Mesothelial cell of epicardium (in vitro differentiated cells): ENCODE measurements around the gene TMEM144. TPM values are rescaled to one million over a fixed set of nuclear protein-coding genes. Genes with fewer than 3 reads are reported as not detected.
"Not testable (repeated sequence)": the region's sequence is repeated elsewhere in the genome, so short reads cannot be mapped to it uniquely, and the experiment has no call there.

ENCODE experiments used
- DNase-seq, 2 experiments: peaks; one replicate each; pipeline ENCODE4 v3.0.0; 2021; ENCODE audit warnings: low spot score in 2 of 2; ENCODE audit not compliant: unreplicated experiment in 2 of 2
- H3K27ac Mint-ChIP-seq: 2 replicates; pipeline ENCODE4 v1.8.0; 2021; ENCODE audit warnings: mixed read lengths
- H3K27me3 Mint-ChIP-seq: 2 replicates; pipeline ENCODE4 v1.8.0; 2021; ENCODE audit warnings: low read depth, mixed read lengths
- H3K36me3 Mint-ChIP-seq: 2 replicates; pipeline ENCODE4 v1.8.0; 2021; ENCODE audit warnings: mixed read lengths
- H3K4me1 Mint-ChIP-seq: 2 replicates; pipeline ENCODE4 v1.8.0; 2021; ENCODE audit warnings: mixed read lengths
- H3K4me3 Mint-ChIP-seq: 2 replicates; pipeline ENCODE4 v1.8.0; 2021; ENCODE audit warnings: mild to moderate bottlenecking, moderate library complexity, mixed read lengths
- H3K9me3 Mint-ChIP-seq: 2 replicates; pipeline ENCODE4 v1.8.0; 2021; ENCODE audit warnings: mixed read lengths
- CTCF ChIP-seq: fragments of 200-600 bp; sonication (generic); IDR thresholded peaks from one replicate; pipeline ENCODE4 v1.5.0; 2021; ENCODE audit warnings: antibody characterized with exemption; ENCODE audit not compliant: unreplicated experiment
- total RNA-seq: library from RNA; stranded (reverse); gene quantifications from 3 replicates; pipeline ENCODE4 v1.2.1, GENCODE V29; 2021

Gene TMEM144
- total RNA-seq, 1 donor from 2014 or later = 5.7 TPM

GRCh38 chr4:158259955-158260575 lies 49.8 kb downstream of the TMEM144 start:
- Mint-ChIP-seq H3K27me3 (no peaks in the 10 kb centered on the region), H3K27ac (peak overlapping the region; percentile 43), H3K36me3 (no peaks in the 10 kb centered on the region), H3K9me3 (no peaks in the 10 kb centered on the region), H3K4me3 (no peak overlapping the region), H3K4me1 (no peaks in the 10 kb centered on the region)
- no peak for DNase-seq
- peak; percentile 86 for TF ChIP-seq CTCF

GRCh38 chr4:158261480-158261879 lies 51.2 kb downstream of the TMEM144 start:
- DNase-seq = no peak
- TF ChIP-seq CTCF = no peak
- H3K4me1 Mint-ChIP-seq = no peaks in the 10 kb centered on the region
- no peak overlapping the region for H3K4me3 Mint-ChIP-seq
- H3K27ac Mint-ChIP-seq = no peak overlapping the region
- H3K36me3 Mint-ChIP-seq = no peaks in the 10 kb centered on the region
- no peaks in the 10 kb centered on the region for H3K9me3 Mint-ChIP-seq
- H3K27me3 Mint-ChIP-seq = no peaks in the 10 kb centered on the region

- H3K27me3 Mint-ChIP-seq = no peaks in the 10 kb centered on the region
- peaks cover 4% of the 10 kb centered on the region for H3K9me3 Mint-ChIP-seq
- no peak overlapping the region for H3K27ac Mint-ChIP-seq
- no peaks in the 10 kb centered on the region for H3K4me1 Mint-ChIP-seq
- DNase-seq = no peak
- TF ChIP-seq CTCF = no peak
- H3K4me3 Mint-ChIP-seq = no peak overlapping the region
- no peaks in the 10 kb centered on the region for H3K36me3 Mint-ChIP-seq
Measured at GRCh38 chr4:158268553-158268952, 58.3 kb downstream of the TMEM144 start.

GRCh38 chr4:158274636-158275035 lies 64.3 kb downstream of the TMEM144 start:
- H3K9me3 Mint-ChIP-seq = no peaks in the 10 kb centered on the region
- no peaks in the 10 kb centered on the region for H3K4me1 Mint-ChIP-seq
- H3K27me3 Mint-ChIP-seq = no peaks in the 10 kb centered on the region
- H3K4me3 Mint-ChIP-seq = no peak overlapping the region
- no peaks in the 10 kb centered on the region for H3K36me3 Mint-ChIP-seq
- no peak for TF ChIP-seq CTCF
- DNase-seq = no peak
- H3K27ac Mint-ChIP-seq = no peak overlapping the region

- no peak overlapping the region for H3K4me3 Mint-ChIP-seq
Measured at GRCh38 chr4:158277558-158277957, 67.3 kb downstream of the TMEM144 start.

GRCh38 chr4:158279052-158279451 lies 68.8 kb downstream of the TMEM144 start:
- not testable (repeated sequence) for DNase-seq, H3K4me3 Mint-ChIP-seq, H3K27ac Mint-ChIP-seq, H3K4me1 Mint-ChIP-seq, H3K27me3 Mint-ChIP-seq, H3K36me3 Mint-ChIP-seq, H3K9me3 Mint-ChIP-seq

More at GRCh38 chr4:158277558-158277957, 67.3 kb downstream of the TMEM144 start:
- H3K27ac Mint-ChIP-seq = no peak overlapping the region
- no peaks in the 10 kb centered on the region for H3K9me3 Mint-ChIP-seq
- TF ChIP-seq CTCF = no peak
- no peak for DNase-seq
- H3K4me1 Mint-ChIP-seq = no peaks in the 10 kb centered on the region
- H3K36me3 Mint-ChIP-seq = no peaks in the 10 kb centered on the region
- H3K27me3 Mint-ChIP-seq = no peaks in the 10 kb centered on the region
